GM10266 (cell line): ENCODE measurements around the gene TSNAX.

Experiments
- DNase-seq: peaks from one replicate; pipeline ENCODE4 v3.0.0; 2012; ENCODE audit errors: extremely low spot score
- CTCF ChIP-seq: IDR thresholded peaks from 2 replicates; pipeline ENCODE4 v1.5.1; 2012; ENCODE audit warnings: mild to moderate bottlenecking, low read depth; ENCODE audit not compliant: control insufficient read depth, insufficient read depth; ENCODE audit errors: missing control alignments

Gene TSNAX

GRCh38 chr1:231594123-231594522 is 65.7 kb downstream of the TSNAX start:
- DNase-seq = no peak
- no peak for TF ChIP-seq CTCF

- no peak for DNase-seq
- no peak for TF ChIP-seq CTCF
Observed at GRCh38 chr1:231594749-231595148, 66.3 kb downstream of the TSNAX start.

GRCh38 chr1:231596337-231596791 is 67.9 kb downstream of the TSNAX start:
- TF ChIP-seq CTCF = no peak
- DNase-seq = no peak

- no peak for DNase-seq
- no peak for TF ChIP-seq CTCF
Observed at GRCh38 chr1:231597971-231598370, 69.5 kb downstream of the TSNAX start.

- no peak for TF ChIP-seq CTCF
- no peak for DNase-seq
Observed at GRCh38 chr1:231600458-231600976, 72.0 kb downstream of the TSNAX start.

GRCh38 chr1:231601824-231602672 is 73.6 kb downstream of the TSNAX start:
- DNase-seq = no peak
- TF ChIP-seq CTCF = no peak

GRCh38 chr1:231602673-231602984 is 74.2 kb downstream of the TSNAX start:
- TF ChIP-seq CTCF = no peak
- no peak for DNase-seq
